ENCODE measurements around the gene N4BP3.
"Not testable (repeated sequence)": the region's sequence is repeated elsewhere in the genome, so short reads cannot be mapped to it uniquely, and the experiment has no call there.

N4BP3 gene

DNA sequence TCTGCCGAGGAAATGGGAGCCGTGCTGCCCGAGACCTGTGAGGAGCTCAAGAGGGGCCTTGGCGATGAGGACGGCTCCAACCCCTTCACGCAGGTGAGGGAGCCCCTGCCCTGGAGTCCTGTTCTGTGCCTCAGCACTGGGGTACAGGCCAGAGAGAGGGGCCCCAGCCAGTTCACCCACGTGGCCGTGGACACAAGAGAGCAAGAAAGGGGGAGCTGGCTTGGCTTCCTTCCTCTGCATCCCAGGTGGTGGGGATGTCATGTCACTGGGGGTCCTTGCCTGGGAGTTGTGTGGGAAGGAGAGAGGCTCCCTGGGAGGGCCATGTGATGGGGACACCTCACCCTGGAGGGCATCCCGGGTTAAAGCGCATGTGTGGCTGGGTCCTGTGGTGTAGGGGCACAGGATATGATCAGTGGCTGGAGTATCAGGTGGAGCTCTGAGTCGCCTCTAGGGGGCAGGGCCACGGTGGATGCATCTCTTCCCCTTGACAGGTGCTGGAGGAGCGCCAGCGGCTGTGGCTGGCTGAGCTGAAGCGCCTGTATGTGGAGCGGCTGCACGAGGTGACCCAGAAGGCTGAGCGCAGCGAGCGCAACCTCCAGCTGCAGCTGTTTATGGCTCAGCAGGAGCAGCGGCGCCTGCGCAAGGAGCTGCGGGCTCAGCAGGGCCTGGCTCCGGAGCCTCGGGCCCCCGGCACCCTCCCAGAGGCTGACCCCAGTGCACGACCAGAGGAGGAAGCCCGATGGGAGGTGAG is 7.5 kb downstream of the N4BP3 start:
- Mint-ChIP-seq H3K27ac (no peak overlapping the region), H3K36me3 (peaks cover 5% of the 10 kb centered on the region), H3K4me1 (peaks cover 20% of the 10 kb centered on the region), H3K4me3 (no peak overlapping the region), H3K9me3 (no peaks in the 10 kb centered on the region), H3K27me3 (peaks cover 63% of the 10 kb centered on the region)
- CTCF ChIA-PET: interaction anchor here (0.8 to 3.5 kb wide), 20 partner anchors 9 to 138 kb away, joined by 3 to 23 read pairs (median 6); no protein-coding TSS in a partner anchor
- peak; percentile 92 for DNase-seq

DNA sequence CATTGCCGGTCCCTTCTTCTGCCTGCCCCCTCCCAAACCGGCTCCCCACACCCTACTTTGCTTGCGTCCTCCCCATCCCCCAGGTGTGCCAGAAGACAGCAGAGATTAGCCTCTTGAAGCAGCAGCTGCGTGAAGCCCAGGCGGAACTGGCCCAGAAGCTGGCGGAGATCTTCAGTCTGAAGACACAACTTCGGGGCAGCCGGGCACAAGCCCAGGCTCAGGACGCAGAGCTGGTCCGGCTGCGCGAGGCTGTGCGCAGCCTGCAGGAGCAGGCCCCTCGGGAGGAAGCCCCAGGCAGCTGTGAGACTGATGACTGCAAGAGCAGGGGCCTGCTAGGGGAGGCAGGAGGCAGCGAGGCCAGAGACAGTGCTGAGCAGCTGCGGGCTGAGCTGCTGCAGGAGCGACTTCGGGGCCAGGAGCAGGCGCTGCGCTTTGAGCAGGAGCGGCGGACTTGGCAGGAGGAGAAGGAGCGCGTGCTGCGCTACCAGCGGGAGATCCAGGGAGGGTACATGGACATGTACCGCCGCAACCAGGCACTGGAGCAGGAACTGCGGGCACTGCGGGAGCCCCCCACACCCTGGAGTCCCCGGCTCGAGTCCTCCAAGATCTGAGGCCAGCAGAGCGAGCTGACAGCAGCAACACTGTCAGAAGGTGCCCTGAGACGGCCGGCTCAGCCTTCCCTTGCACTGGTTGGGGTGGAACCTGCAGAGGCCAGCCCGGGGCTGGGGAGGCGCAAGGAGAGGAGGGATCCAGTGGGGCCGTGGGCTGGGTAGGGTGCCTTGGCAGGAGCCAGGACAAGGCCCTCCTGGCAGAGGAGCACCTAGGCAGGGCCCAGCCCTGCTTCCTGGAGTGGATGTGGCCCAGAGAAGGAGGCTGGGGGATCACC is 8.3 kb downstream of the N4BP3 start:
- DNase-seq: no peak
- Mint-ChIP-seq H3K27ac (no peak overlapping the region), H3K27me3 (peaks cover 58% of the 10 kb centered on the region), H3K4me3 (no peak overlapping the region), H3K4me1 (peaks cover 13% of the 10 kb centered on the region), H3K36me3 (peaks cover 2% of the 10 kb centered on the region), H3K9me3 (no peaks in the 10 kb centered on the region)
- CTCF ChIA-PET: interaction anchor here (0.8 to 3.5 kb wide), 18 partner anchors 8 to 65 kb away, joined by 3 to 23 read pairs (median 7); no protein-coding TSS in a partner anchor

GRCh38 chr5:178122346-178122745 is 9.0 kb downstream of the N4BP3 start:
- Mint-ChIP-seq H3K27ac (no peak overlapping the region), H3K4me1 (peaks cover 8% of the 10 kb centered on the region), H3K9me3 (no peaks in the 10 kb centered on the region), H3K4me3 (no peak overlapping the region), H3K27me3 (peaks cover 53% of the 10 kb centered on the region), H3K36me3 (no peaks in the 10 kb centered on the region)
- DNase-seq: no peak
- CTCF ChIA-PET: interaction anchor here (1.1 to 3.5 kb wide), 4 partner anchors 22 to 47 kb away, joined by 3 to 23 read pairs (median 7); no protein-coding TSS in a partner anchor

DNA sequence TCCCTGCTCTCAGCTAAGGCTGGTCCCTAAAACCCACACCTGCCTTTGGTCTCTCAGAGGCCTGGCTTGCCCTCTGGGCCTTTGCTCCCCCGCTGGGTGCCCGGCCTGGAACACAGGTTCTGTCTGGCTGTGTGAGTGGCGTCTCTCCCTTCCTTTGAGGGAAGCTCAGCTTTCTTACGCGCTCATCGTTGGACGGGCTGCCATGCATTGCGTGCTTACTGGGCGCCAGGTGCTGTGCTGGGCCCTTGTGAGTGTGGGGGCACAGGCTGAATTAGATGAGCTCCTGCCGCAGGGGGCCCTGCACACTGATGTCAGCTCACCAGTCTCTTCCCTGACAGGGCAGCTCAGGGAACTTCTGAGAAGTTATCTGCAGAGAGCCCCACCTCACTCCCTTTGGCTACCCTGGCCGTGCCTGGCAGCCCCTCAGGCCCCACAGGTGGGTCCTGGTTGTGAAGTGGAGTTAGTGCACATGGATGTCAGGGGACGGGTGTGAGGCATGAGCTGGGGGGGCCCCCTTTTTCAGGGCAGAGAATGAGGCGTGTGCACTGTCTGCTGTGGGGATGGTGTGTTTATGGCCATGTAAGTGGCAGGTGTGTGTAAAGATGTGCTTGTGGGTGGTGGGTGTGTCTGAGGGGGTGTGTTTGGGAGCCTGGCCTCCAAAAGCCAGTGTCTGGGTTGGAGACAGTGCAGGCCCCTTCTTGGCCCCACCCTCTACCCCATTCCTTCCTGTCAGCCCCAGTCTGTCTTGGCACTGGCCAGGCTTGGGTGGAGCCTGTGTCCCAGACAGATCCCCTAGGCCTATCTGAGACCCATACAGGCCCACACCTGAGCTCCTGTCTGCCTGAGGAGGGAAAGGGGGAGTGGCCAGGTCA is 10.0 kb downstream of the N4BP3 start:
- Mint-ChIP-seq H3K27ac (no peak overlapping the region), H3K4me1 (peaks cover 8% of the 10 kb centered on the region), H3K27me3 (peaks cover 51% of the 10 kb centered on the region), H3K36me3 (no peaks in the 10 kb centered on the region), H3K9me3 (no peaks in the 10 kb centered on the region), H3K4me3 (no peak overlapping the region)
- CTCF ChIA-PET: interaction anchor here (1.1 to 1.3 kb wide), 2 partner anchors 21 to 28 kb away, joined by 3 to 4 read pairs; no protein-coding TSS in a partner anchor
- no peak for DNase-seq

DNA sequence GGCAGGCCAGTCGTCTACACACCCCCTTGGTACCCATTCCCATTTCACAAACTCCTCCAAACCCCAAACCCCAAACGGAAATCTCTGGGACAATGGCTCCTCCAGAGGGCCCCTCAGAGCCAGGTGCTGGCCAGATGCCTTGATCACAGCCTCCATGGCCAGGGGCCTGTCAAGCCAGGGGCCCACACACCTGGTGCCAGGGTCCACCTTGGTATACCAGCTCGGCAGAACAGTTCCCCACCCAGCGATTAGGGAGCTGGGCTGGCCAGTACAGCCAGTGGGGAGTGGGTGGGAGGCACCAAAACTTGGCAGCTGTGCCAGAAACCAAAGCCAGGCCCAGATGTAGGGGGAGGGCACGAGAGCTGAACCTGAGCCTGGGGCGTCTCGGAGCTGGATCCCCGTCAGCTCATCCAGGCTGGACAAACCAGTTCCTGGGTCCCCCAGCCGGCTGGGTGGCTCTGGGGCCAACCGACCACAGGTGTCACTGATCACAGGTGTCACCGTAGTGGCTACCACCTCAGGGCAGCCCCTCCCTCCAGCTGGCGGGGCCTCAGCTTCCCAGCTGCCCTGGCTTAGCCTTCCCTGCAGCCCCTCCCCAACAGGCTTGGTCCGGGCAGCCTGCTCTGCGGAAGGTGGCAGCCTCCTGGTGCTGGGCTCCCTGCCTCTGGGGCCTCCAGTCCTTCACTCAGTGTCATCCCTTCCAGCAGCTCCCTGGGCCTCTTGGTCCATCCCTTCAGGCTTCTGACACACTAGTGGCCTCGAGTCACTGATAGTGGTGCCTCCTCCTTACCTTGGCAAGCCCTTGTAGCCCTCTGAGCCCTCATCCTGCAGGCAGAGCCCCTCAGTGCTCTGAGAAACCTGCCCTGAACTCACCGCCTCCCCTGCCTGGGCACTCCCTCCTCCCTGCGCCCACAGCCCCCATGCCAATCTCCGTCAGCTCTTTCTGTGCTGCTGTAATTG is 10.9 kb downstream of the N4BP3 start:
- CTCF ChIA-PET: interaction anchor here (1.2 kb wide), 1 partner anchor 14 kb away, joined by 3 read pairs; no protein-coding TSS in a partner anchor
- Mint-ChIP-seq H3K27ac (no peak overlapping the region), H3K9me3 (no peaks in the 10 kb centered on the region), H3K27me3 (peaks cover 51% of the 10 kb centered on the region), H3K36me3 (no peaks in the 10 kb centered on the region), H3K4me1 (peaks cover 8% of the 10 kb centered on the region), H3K4me3 (no peak overlapping the region)
- DNase-seq: no peak

- Mint-ChIP-seq H3K4me1 (peaks cover 14% of the 10 kb centered on the region), H3K4me3 (no peak overlapping the region), H3K36me3 (no peaks in the 10 kb centered on the region), H3K27me3 (peaks cover 45% of the 10 kb centered on the region), H3K9me3 (no peaks in the 10 kb centered on the region), H3K27ac (no peak overlapping the region)
- CTCF ChIA-PET: interaction anchor here (1.2 kb wide), 1 partner anchor 15 kb away, joined by 3 read pairs; no protein-coding TSS in a partner anchor
- no peak for DNase-seq
Measured at GRCh38 chr5:178125253-178125906, 12.0 kb downstream of the N4BP3 start.

DNA sequence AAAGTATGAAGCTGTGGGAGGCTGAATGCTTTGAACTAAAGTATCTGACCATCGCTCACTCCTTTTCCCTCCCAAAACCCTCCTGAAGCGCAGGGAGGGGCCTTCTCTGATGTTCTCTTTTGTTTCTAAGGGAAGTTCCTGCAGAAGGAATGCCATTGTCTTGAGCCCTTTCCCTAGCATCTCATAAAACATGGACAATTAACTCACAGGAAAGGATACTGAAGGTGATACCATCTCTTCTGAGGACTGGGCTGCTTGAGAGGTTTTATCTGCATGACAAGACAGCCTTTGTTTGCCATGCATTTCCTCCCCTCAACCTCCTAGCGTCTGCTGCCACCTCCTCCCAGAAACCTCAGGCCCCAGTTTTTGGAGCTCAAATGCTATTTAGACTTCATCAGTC is 13.2 kb downstream of the N4BP3 start:
- Mint-ChIP-seq H3K27ac (no peak overlapping the region), H3K4me3 (no peak overlapping the region), H3K36me3 (peaks cover 1% of the 10 kb centered on the region), H3K4me1 (peaks cover 11% of the 10 kb centered on the region), H3K27me3 (peaks cover 37% of the 10 kb centered on the region), H3K9me3 (no peaks in the 10 kb centered on the region)
- CTCF ChIA-PET: no interaction called here
- no peak for DNase-seq

- DNase-seq, H3K36me3 Mint-ChIP-seq, H3K27ac Mint-ChIP-seq, CTCF ChIA-PET, H3K4me3 Mint-ChIP-seq, H3K9me3 Mint-ChIP-seq: not testable (repeated sequence)
- Mint-ChIP-seq H3K4me1 (peaks cover 17% of the 10 kb centered on the region), H3K27me3 (peaks cover 29% of the 10 kb centered on the region)
Measured at GRCh38 chr5:178127300-178128009, 14.1 kb downstream of the N4BP3 start.

DNA sequence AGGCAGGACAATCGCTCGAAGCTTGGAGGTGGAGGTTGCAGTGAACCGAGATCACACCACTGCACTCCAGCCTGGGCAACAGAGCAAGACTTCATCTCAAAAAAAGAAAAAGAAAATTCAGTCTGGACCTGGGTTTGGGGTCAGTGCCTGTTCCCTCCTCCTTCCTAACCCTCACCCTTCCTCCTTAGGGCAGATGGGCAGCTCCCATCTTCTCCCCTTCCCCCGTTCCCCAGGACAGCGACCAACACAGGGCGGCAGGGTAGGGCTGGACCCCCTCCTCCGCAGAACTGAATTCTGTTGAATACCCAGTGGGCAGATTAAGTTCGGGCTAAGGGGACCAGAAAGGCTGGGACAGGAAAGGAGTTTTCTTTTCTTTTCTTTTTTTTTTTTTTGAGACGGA is 16.0 kb downstream of the N4BP3 start:
- peaks cover 23% of the 10 kb centered on the region for H3K27me3 Mint-ChIP-seq
- no peaks in the 10 kb centered on the region for H3K9me3 Mint-ChIP-seq
- DNase-seq: no peak
- H3K4me3 Mint-ChIP-seq: peak overlapping the region; percentile 33
- peaks cover 5% of the 10 kb centered on the region for H3K36me3 Mint-ChIP-seq
- H3K4me1 Mint-ChIP-seq: peaks cover 24% of the 10 kb centered on the region
- no peak overlapping the region for H3K27ac Mint-ChIP-seq
- CTCF ChIA-PET: interaction anchor here (1.6 kb wide), 1 partner anchor 9 kb away, joined by 9 read pairs; no protein-coding TSS in a partner anchor

GRCh38 chr5:178130234-178130575 is 16.9 kb downstream of the N4BP3 start:
- not testable (repeated sequence) for DNase-seq, H3K36me3 Mint-ChIP-seq, H3K9me3 Mint-ChIP-seq
- Mint-ChIP-seq H3K4me1 (peaks cover 24% of the 10 kb centered on the region), H3K27ac (peak overlapping the region; percentile 75), H3K27me3 (peaks cover 23% of the 10 kb centered on the region), H3K4me3 (peak overlapping the region; percentile 74)
- CTCF ChIA-PET: interaction anchor here (1.6 kb wide), 1 partner anchor 10 kb away, joined by 9 read pairs; no protein-coding TSS in a partner anchor

DNA sequence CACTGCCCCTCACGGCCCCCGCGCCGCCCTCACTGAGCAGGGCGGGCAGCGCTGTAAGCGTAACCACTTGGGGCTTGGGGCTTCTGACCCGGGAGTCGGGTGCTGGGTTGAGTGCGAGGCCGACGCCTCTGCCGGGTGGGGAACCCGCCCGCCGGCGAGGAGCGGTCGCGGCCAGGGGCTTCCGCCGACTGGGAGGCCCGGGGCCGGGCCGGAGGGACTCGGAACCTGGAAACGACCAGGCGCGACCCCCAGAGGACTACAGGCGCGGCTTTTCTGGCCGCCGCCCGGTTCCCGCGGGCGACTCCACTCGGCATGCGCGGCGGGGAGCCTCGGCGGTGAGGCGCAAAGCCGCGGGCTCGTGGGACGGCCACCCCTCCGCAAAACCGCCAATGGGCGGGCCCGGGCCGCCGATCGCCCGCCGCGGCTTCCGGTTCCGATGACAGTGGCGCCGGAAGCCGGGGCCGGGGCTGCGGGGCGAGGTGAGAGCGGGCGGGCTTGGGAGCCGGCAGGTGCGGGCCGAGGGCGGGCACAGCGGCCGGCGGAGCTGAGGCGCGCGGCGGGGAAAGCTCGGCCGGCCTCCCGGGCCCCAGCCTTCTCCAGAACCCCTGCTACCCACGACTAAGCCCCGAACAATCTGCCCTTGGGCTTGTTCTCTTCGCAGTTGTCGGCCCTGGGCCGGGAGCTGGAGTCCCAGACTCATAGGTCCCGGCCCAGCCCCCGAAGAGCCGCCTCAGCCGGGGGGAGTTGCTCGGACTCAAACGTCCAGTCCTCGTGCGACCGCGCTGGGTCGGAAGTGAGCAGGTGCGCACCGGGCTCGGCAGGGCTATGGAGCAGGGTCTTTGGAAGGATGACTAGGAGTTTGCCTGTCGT is 17.5 kb downstream of the N4BP3 start, which contains the start of gene RMND5B:
TSS of gene RMND5B (plus strand) at position 439 of the 870 bp plus-strand sequence. CDS start 7,106 bp downstream, outside the sequence.
- peak within 1 kb of the TSS; percentile 75 for H3K27ac Mint-ChIP-seq
- H3K36me3 Mint-ChIP-seq: peaks cover 12% of the 10 kb centered on the region
- H3K9me3 Mint-ChIP-seq: no peaks in the 10 kb centered on the region
- DNase-seq: peak; percentile 87
- H3K4me3 Mint-ChIP-seq: peak within 1 kb of the TSS; percentile 78
- CTCF ChIA-PET: interaction anchor here (1.7 kb wide), 1 partner anchor 10 kb away, joined by 6 read pairs; no protein-coding TSS in a partner anchor
- peaks cover 25% of the 10 kb centered on the region for H3K4me1 Mint-ChIP-seq
- peaks cover 23% of the 10 kb centered on the region for H3K27me3 Mint-ChIP-seq

All from activated naive CD4-positive, alpha-beta T cell treated with anti-CD3 and anti-CD28 coated beads, Interleukin-2, amount 10 ng/mL, durations not matched to agents 7 days and 5 days (primary cell).